GM23248 (cell line): ENCODE measurements around the gene CDH4.

Experiments used
- EZH2 ChIP-seq: fragments of 200-600 bp; sonication (generic); IDR thresholded peaks from 2 replicates; pipeline ENCODE4 v1.6.1; 2018; ENCODE audit warnings: antibody characterized with exemption, mild to moderate bottlenecking; ENCODE audit not compliant: insufficient read depth, poor library complexity, severe bottlenecking
- EZH2phosphoT487 ChIP-seq: fragments of 200-600 bp; sonication (generic); IDR thresholded peaks from 2 replicates; pipeline ENCODE4 v1.6.1; 2018; ENCODE audit warnings: antibody characterized with exemption, moderate library complexity, mild to moderate bottlenecking, low read depth; ENCODE audit not compliant: insufficient read depth

DNA sequence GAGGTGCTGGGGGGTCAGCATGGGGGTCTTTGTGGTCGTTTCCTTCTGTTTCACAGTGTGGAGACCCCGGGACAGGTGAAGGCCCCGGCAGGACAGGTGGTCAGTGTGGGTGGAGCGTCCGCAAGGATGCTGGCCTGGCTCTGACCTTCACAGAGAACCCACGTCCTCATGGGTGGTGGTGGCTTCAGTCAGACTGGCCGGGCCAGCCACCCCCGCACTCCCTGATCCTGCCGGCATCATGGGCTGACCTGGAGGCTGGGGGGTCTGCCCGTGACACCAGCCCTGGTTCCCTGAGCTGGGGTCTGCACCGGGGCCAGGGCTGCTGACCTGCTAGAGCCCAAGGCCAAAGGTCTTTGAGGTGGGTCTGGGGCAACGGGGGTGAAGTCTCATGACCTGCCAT is 41.9 kb downstream of the CDH4 start:
- no peak for TF ChIP-seq EZH2
- TF ChIP-seq EZH2phosphoT487, result no peak
